GM12864 (cell line): ENCODE data around the gene MTMR4.

Experiments used
- DNase-seq: peaks from one replicate; pipeline ENCODE4 v3.0.0-alpha.2; 2011; ENCODE audit warnings: low read depth
- H3K4me3 ChIP-seq: 2 replicates; pipeline ENCODE4 v1.5.1; 2011; ENCODE audit warnings: mild to moderate bottlenecking, low read depth, low read length, control low read depth
- CTCF ChIP-seq: IDR thresholded peaks from 2 replicates; pipeline ENCODE4 v1.5.1; 2011; ENCODE audit warnings: low read depth, mild to moderate bottlenecking, moderate library complexity, low read length, control low read depth, inconsistent platforms; ENCODE audit errors: missing control alignments

MTMR4 gene

GRCh38 chr17:58516644-58517377, 2.4 kb upstream of the MTMR4 start:
- TF ChIP-seq CTCF: no peak
- H3K4me3 ChIP-seq: peak overlapping the region; percentile 89
- no peak for DNase-seq

DNA sequence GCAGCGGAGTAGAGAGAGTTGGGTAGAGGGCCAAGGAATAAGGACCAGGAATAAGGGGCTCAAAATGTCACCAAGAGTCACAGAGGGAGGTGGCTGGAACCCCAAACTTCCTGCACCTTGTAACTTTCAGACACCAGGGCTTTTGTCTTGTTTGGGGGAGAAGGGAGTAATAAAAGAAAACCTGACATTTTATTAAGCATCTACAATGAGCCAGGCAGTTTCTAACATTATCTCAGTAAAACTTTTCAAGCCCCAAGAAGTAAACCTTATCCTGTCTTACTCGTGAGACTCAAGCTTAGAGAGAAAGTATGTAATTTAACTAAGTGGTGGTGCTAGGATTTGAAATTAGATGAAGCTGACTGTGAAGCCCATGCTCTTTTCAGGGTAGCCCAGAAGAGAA, 848 bp upstream of the MTMR4 start:
- H3K4me3 ChIP-seq: no peak overlapping the region
- TF ChIP-seq CTCF: no peak
- no peak for DNase-seq

GRCh38 chr17:58514770-58515157, 326 bp upstream of the MTMR4 start:
- DNase-seq: no peak
- peak overlapping the region; percentile 90 for H3K4me3 ChIP-seq
- no peak for TF ChIP-seq CTCF

GRCh38 chr17:58513267-58513964, 1.0 kb downstream of the MTMR4 start:
- peak; percentile 21 for DNase-seq
- peak overlapping the region; percentile 90 for H3K4me3 ChIP-seq
- TF ChIP-seq CTCF: peak; percentile 30

- TF ChIP-seq CTCF: no peak
- DNase-seq: no peak
- H3K4me3 ChIP-seq: no peak overlapping the region
Observed at GRCh38 chr17:58510075-58510474, 4.4 kb downstream of the MTMR4 start.

DNA sequence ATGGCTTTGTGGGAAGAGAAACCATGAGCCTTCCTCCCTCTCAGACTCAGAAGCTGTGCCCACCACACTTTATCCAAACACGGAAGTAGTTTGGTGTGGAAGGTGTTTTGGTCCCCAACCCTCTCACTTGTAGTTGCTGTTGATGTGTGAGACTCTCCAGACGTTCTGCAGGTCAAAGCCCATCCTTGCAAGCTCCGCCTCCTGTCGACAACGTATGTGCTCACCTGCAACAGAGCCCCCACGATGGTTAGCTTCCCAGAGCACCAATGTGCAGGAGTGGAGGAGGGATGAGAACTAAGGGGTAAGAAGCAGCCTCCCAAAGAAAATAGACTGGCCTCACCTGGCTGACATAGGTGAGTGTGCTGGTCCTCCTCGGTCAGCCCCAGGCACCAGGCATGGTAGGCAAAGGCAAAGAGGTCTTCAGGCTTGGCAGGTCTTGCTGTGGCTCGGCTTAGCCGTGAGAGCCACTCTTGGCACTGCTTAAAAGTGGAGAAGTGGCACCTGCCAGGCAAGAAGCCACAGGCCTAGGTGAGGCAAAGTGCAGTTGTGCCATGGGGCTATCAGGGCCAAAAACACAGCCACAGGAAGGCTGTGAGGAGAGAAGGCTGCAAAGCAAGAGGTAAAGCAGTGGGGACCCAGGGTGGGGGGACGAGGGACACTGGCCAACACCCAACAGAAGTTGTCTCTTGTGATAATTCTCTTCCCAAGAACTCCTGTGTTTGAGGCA, 5.9 kb downstream of the MTMR4 start:
- H3K4me3 ChIP-seq: no peak overlapping the region
- TF ChIP-seq CTCF: no peak
- DNase-seq: no peak
